ENCODE data around the gene CYP27C1.
"Not testable (repeated sequence)": the region's sequence is repeated elsewhere in the genome, so short reads cannot be mapped to it uniquely, and the experiment has no call there.

The CYP27C1 gene

GRCh38 chr2:127169066-127169660 lies 50.9 kb downstream of the CYP27C1 start:
- DNase-seq, result no peak

- no peak for DNase-seq
These were observed 53.8 kb downstream of the CYP27C1 start for GRCh38 chr2:127166231-127166860.

- no peak for DNase-seq
These were observed 54.6 kb downstream of the CYP27C1 start for GRCh38 chr2:127165539-127165935.

GRCh38 chr2:127164761-127165538 lies 55.1 kb downstream of the CYP27C1 start:
- no peak for DNase-seq

- DNase-seq, result no peak
These were observed 56.2 kb downstream of the CYP27C1 start for GRCh38 chr2:127163921-127164320.

GRCh38 chr2:127163090-127163406 lies 57.1 kb downstream of the CYP27C1 start:
- not testable (repeated sequence) for DNase-seq

GRCh38 chr2:127162261-127163089 lies 57.6 kb downstream of the CYP27C1 start:
- no peak for DNase-seq

- no peak for DNase-seq
These were observed 58.6 kb downstream of the CYP27C1 start for GRCh38 chr2:127161176-127162136.

- DNase-seq, result no peak
These were observed 59.4 kb downstream of the CYP27C1 start for GRCh38 chr2:127160676-127161075.

- no peak for DNase-seq
These were observed 60.6 kb downstream of the CYP27C1 start for GRCh38 chr2:127159543-127159942.

- no peak for DNase-seq
These were observed 61.3 kb downstream of the CYP27C1 start for GRCh38 chr2:127158614-127159290.

- no peak for DNase-seq
These were observed 62.2 kb downstream of the CYP27C1 start for GRCh38 chr2:127157651-127158485.

GRCh38 chr2:127157114-127157513 lies 63.0 kb downstream of the CYP27C1 start:
- DNase-seq, result no peak

GRCh38 chr2:127155947-127156346 lies 64.2 kb downstream of the CYP27C1 start:
- no peak for DNase-seq

GRCh38 chr2:127155028-127155581 lies 65.0 kb downstream of the CYP27C1 start:
- no peak for DNase-seq

GRCh38 chr2:127154396-127154795 lies 65.7 kb downstream of the CYP27C1 start:
- no peak for DNase-seq

GRCh38 chr2:127153691-127154158 lies 66.4 kb downstream of the CYP27C1 start:
- no peak for DNase-seq

GRCh38 chr2:127150996-127151395 lies 69.1 kb downstream of the CYP27C1 start:
- DNase-seq, result no peak

GRCh38 chr2:127149384-127149783 lies 70.7 kb downstream of the CYP27C1 start:
- no peak for DNase-seq

Data from stimulated activated CD4-positive, alpha-beta T cell treated with anti-CD3 and anti-CD28 coated beads, Interleukin-1b, Interleukin-23, amount 100 ng/mL, for 48 hours (primary cell).